SK-N-SH treated with all-trans-retinoic acid at 6 μM for 48 hours (cell line): ENCODE measurements around the gene CST2.

ENCODE experiments used
- CSDC2 ChIP-seq: fragments of 250-450 bp; sonication (Bioruptor Pico); IDR thresholded peaks from 2 replicates; pipeline ENCODE4 v1.5.0; 2020; ENCODE audit warnings: mild to moderate bottlenecking, moderate library complexity
- ESRRG ChIP-seq: fragments of 250-450 bp; sonication (Bioruptor Pico); IDR thresholded peaks from 2 replicates; pipeline ENCODE4 v1.6.1; 2021; ENCODE audit warnings: mild to moderate bottlenecking
- ZNF8 ChIP-seq: fragments of 450-650 bp; formaldehyde crosslinking; IDR thresholded peaks from 2 replicates; pipeline ENCODE4 v1.5.0; 2020; ENCODE audit warnings: mild to moderate bottlenecking, moderate library complexity
- TF ChIP-seq, protein P1 (sequence below): fragments of 250-450 bp; sonication (Bioruptor Pico); IDR thresholded peaks from 2 replicates; pipeline ENCODE4 v1.8.0; 2020; ENCODE audit warnings: mild to moderate bottlenecking, moderate library complexity, borderline replicate concordance

DNA sequence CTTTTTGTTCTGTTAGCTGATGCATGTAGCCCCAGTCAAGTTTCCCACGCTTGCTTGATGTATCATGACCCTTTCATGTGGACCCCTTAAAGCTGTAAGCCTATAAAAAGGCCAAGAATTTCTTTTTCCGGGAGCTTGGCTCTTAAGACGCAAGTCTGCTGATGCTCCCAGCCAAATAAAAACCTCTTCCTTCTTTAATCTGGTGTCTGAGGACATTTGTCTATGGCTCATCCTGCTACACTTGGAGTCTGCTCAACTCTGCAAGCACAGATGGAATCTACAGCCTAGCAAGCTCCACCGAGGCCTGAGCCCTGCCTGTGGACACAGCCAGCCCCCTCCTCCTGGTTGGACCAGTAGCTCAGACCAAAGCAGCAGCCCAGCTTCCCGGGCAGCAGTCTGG lies 3.4 kb downstream of the CST2 start:
- TF ChIP-seq CSDC2 (CRISPR knock-in tag) = no peak
- TF ChIP-seq, protein P1, sequence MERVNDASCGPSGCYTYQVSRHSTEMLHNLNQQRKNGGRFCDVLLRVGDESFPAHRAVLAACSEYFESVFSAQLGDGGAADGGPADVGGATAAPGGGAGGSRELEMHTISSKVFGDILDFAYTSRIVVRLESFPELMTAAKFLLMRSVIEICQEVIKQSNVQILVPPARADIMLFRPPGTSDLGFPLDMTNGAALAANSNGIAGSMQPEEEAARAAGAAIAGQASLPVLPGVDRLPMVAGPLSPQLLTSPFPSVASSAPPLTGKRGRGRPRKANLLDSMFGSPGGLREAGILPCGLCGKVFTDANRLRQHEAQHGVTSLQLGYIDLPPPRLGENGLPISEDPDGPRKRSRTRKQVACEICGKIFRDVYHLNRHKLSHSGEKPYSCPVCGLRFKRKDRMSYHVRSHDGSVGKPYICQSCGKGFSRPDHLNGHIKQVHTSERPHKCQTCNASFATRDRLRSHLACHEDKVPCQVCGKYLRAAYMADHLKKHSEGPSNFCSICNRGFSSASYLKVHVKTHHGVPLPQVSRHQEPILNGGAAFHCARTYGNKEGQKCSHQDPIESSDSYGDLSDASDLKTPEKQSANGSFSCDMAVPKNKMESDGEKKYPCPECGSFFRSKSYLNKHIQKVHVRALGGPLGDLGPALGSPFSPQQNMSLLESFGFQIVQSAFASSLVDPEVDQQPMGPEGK = no peak
- no peak for TF ChIP-seq ZNF8 (CRISPR knock-in tag)
- TF ChIP-seq ESRRG (CRISPR knock-in tag) = no peak
